ENCODE results near the gene THSD8.

DNA sequence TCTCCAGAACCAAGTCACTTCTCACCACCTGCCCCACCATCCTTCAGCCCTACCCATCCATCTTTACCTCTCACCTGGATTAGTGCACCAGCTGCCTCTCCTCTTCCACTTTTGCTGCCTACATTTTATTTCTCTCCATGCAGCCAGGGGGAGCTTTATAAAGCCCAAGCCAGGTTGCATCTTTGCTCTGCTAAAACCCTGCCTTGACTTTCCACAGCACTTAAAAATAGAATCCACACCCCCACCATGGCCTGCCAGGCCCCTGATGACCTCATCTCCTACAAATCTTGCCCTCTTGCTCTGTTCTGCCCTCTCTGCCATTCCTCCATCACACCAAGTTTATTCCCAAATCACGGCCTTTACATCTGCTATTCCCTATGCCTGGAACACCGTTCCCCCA, 28.3 kb upstream of the THSD8 start:
- TF ChIP-seq EZH2phosphoT487 (IDR thresholded peaks at IDR 0.05; ENCODE audit: insufficient read depth, low read depth) (no peak), EZH2 (IDR thresholded peaks at IDR 0.05; ENCODE audit: insufficient read depth, poor library complexity, severe bottlenecking) (no peak)

All from GM23248 (cell line).